Inferior parietal cortex (tissue), 1 donor: Measurements from ENCODE around the gene RBBP6.
"Not testable (repeated sequence)": the region's sequence is repeated elsewhere in the genome, so short reads cannot be mapped to it uniquely, and the experiment has no call there.

Experiments
- DNase-seq: peaks from one replicate; pipeline ENCODE4 v3.0.0-alpha.2; 2016; ENCODE audit errors: extremely low spot score

RBBP6 gene

GRCh38 chr16:24539295-24539849, at the start of gene RBBP6:
Gene RBBP6 (plus strand): TSS chr16:24539566. CDS start chr16:24540627, 1,061 bp downstream.
- DNase-seq = peak; percentile 96

GRCh38 chr16:24490866-24491265, 48.5 kb upstream of the RBBP6 start:
- no peak for DNase-seq

GRCh38 chr16:24491731-24492130, 47.6 kb upstream of the RBBP6 start:
- DNase-seq = no peak

GRCh38 chr16:24493821-24494220, 45.5 kb upstream of the RBBP6 start:
- DNase-seq = no peak

GRCh38 chr16:24495207-24495606, 44.2 kb upstream of the RBBP6 start:
- DNase-seq = not testable (repeated sequence)

DNA sequence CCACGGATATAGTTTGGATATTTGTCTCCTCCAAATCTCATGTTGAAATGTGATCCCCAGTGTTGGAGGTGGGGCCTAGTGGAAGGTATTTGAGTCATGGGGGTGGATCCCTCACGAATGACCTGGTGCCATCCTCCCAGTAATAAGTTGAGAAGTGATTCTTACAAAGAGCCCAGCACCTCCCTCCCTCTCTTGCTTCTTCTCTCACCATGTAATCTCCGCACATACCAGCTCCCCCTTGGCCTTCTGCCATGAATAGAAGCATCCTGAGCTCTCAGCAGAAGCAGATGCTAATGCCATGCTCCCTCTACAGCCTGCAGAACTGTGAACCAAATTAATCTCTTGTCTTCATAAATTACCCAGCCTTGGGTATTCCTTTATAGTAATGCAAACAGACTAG, 41.9 kb upstream of the RBBP6 start:
- no peak for DNase-seq

DNA sequence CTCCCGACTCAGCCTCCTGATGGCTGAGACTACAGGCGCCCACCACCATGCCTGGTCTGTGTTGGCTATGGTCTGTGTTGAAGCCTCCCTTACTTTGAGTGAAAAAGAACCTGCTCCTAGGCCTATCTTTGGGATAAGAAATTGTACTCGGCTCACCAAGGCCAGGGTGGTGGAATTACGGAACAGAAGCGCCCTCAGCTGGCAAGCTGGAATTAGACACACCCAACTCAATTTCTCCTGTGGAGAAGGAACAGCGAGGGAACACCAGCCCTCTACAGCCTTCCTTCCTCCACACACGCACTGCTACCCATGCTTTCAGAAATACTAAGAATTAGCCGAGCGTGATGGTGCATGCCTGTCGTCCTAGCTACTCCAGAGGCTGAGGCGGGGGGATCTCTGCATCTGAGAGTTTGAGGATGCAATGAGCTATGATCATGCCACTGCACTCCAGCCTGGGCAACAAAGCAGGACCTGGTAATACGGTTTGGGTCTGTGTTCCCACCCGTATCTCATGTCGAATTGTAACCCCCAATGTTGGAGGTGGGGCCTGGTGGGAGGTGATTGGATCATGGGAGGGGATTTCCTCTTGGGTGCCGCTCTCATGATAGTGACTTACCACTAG, 40.1 kb upstream of the RBBP6 start:
- peak; percentile 68 for DNase-seq

DNA sequence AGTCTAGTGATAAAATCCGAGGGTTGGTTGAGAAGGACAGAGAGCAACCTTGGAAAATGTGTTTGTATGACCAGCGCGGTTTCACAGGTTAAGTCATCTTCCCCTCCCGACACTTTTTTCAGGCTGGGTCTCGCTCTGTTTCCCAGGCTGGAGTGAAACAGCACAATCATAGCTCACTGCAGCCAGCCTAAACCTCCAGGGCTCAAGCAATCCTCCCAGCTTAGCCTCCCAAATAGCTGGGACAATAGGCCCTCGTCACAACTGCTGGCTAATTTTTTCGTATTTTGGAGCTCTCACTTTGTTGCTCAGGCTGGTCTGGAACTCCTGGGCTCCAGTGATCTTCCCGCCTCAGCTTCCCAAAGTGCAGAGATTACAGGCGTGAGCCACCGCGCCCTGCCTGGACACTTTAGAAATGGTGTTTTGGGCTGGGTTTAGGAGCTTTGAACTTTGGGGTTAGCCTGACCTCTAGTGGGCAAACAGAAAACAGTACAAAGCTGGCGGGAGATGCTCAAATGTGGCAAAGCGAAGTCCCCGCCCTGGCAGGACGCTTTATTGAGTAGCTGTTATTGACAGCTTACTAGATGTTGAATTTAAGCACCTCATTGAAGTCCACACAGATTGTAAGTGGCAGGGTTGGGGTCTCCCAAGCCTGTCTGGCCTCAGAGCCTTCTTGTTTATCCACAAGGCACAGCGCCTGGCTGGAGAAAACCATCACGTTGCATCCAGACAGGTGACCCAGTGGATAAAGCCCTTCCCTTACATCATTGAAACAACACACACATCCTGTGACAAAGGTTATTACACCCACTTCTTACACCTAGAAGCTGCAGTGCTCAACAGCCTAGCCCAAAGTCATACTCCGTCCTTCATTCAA, 34.7 kb upstream of the RBBP6 start:
- peak; percentile 87 for DNase-seq

- no peak for DNase-seq
These were observed 33.4 kb upstream of the RBBP6 start for GRCh38 chr16:24505959-24506358.

GRCh38 chr16:24507959-24508480, 31.3 kb upstream of the RBBP6 start:
- DNase-seq = no peak

GRCh38 chr16:24508614-24509013, 30.8 kb upstream of the RBBP6 start:
- no peak for DNase-seq

GRCh38 chr16:24509536-24509935, 29.8 kb upstream of the RBBP6 start:
- DNase-seq = no peak

DNA sequence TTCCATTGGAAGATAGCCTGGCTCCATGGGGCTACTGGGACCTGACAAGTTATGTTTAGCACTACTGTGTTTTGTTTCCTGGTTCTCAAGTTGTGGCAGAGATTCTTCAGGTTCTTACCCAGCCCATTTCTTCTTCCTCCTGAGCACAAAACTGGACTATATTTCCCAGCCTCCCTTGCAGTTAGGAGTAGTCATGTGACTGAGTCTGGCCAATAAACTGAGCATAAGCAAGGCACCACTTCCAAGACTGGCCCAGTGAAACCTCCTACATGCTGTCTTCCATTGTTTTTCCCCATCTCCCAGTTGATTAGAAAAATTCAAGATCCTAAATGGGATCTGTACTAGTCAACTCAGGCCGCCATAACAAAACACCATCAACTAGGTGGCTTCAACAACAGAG, 28.2 kb upstream of the RBBP6 start:
- DNase-seq = no peak

DNA sequence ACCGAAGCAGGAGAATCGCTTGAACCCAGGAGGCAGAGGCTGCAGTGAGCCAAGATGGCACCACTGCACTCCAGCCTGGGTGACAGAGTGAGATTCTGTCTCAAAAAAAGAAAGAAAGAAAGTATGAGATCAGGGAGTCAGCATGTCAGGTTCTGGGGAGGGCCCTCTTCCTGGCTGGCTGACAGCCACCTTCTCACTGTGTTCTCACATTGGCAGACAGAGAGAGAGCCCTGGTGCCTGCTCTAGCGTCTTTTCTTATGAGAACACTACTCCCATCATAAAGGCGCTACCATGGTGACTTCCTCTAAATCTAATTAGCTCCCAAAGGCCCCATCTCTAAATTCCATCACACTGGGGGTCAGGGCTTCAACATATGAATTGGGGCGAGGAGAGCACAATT, 27.6 kb upstream of the RBBP6 start:
- DNase-seq = no peak

- DNase-seq = no peak
These were observed 25.3 kb upstream of the RBBP6 start for GRCh38 chr16:24514096-24514495.

DNA sequence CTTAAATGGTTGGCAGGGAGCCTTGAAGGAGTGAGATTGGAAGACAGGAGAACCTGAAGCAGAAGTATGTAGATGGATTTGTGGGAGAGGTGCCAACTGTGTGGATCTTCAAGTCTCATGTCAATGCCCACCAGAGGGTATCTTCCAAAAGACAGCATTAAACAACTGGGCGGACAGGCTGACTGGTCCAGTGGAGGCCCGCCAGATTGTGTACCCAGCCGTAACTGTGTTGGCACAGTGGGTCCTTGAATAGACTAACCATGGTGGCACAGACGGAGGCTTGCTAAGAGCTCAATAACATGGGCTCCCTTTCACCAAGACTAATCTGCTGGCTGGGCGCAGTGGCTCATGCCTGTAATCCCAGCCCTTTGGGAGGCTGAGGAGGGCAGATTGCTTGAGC, 24.2 kb upstream of the RBBP6 start:
- DNase-seq = no peak

DNA sequence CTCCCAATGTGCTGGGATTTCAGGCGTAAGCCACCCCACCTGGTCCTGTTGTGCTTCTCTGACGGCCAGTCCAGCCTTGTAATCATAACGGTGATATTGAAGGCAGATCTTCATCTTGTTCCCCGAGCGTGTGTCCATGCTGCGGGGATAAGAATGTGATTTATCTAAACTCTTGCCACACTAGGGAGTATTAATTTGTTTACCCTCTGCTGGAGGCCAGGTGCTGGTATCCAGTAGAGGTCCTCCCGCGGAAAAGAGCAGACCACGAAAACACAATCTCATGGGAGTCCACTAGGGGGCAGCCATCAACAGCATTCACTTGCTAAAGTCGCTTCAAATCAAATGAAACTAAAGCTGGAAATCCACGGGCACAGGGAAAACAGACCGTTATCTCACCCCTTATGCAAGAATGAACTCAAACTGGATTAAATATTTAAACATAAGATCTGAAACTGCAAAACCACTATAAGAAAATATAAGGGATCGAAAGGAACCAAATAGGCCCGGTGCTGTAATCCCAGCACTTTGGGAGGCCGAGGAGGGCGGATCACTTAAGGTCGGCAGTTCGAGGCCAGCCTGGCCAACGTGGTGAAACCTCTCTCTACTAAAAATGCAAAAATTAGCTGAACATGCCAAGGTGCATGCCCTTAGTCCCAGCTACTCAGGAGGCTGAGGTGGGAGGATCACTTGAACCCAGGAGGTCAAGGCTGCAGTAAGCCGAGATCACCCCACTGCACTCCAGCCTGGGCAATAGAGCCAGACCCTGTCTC, 22.3 kb upstream of the RBBP6 start:
- DNase-seq = peak; percentile 94

DNA sequence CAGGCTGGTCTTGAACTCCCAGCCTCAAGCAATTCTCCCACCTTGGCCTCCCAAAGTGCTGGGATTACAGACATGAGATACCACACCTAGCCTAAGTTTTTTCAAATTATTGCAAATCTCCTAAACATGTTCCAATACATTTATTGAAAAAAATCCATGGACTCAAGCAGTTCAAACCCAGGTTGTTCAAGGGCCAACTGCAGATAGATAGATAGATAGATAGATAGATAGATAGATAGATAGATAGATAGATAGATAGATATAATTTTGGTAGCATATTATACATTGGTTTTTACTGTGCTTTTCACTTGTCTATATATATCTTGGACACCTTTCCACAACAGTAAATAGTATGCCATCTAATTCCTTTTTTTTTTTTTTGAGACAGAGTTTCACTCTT, 20.9 kb upstream of the RBBP6 start:
- no peak for DNase-seq

DNA sequence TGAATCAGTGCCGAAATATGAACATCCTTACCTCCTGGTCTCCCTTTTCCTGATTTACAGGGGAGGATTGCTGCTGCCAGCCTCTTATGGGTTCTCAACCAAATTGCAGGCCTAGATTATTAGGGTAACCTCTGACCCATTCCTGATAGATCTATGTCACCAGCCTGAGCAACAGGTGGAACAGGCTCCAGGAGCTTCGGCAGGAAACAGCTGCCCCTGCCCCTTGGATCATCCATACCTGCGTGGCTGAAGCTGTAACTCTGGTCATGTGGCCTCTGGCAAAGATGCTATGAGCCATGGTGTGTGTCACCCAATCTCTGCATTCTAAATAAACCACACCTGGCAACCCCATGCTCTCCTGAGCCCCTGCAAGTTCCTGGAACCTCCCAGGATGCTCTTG, 18.4 kb upstream of the RBBP6 start:
- DNase-seq = no peak

DNA sequence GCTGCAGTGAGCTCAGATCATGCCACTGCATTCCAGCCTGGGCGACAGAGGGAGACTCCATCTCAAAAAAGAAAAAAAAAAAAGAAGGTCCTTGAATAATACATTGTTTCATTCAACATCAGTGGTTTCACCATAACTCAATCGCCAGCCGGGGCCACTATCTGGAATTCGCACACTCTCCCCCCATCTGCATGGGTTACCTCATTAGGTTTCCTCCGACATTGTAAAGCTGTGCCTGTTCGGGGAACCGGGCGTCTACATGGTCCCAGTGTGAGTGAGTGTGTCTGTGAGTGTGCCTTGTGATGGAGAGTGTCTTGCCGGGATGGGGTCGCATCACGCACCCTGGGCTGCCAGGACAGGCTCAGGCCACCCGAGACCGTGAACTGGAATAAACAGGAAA, 16.6 kb upstream of the RBBP6 start:
- DNase-seq = no peak

DNA sequence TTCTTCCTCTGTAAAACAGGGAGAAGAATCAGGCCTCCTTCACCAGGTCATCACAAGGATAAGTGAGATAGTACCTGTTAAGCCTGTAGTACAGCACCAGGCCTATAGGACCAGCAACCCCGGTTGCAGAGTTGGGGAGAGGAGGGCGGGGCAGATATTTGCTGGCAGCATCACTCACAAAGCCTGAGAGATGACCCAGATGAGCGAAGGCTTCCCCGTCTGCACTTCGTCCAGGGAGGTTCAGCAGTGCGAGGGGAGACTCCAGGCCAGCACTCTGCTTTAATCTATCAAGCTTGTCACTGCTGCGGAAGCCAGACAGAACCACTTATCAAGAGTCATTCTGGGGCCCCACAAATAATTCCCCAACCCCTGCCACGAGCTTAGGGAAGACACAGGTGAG, 15.8 kb upstream of the RBBP6 start:
- DNase-seq = no peak
